Suprapubic skin (tissue), 4 donors: ENCODE measurements around the gene SPTSSB.

ENCODE experiments used
- EP300 ChIP-seq: sonication (generic); formaldehyde crosslinking; IDR thresholded peaks from one replicate; pipeline ENCODE4 v1.6.1; 2017; ENCODE audit warnings: antibody characterized with exemption
- POLR2A ChIP-seq, 2 donors: fragments of 450-650 bp; IDR thresholded peaks; one replicate each; pipeline ENCODE4 v1.6.1; 2017; ENCODE audit warnings: antibody characterized with exemption in 2 of 2, mild to moderate bottlenecking in 2 of 2, moderate library complexity in 2 of 2
- POLR2AphosphoS5 ChIP-seq, 3 donors: sonication (generic); formaldehyde crosslinking; IDR thresholded peaks; one replicate each; pipeline ENCODE4 v1.6.1; 2017; ENCODE audit warnings: antibody characterized with exemption in 3 of 3
- TF ChIP-seq, protein P1 (sequence below), 2 donors: fragments of 200-600 bp in 1 of 2; fragments of 450-650 bp in 1 of 2; sonication (generic) in 1 of 2; IDR thresholded peaks; one replicate each; pipeline ENCODE4 v1.5.1; 2016 to 2019; ENCODE audit warnings: antibody characterized with exemption in 2 of 2, mild to moderate bottlenecking in 1 of 2, moderate library complexity in 1 of 2

DNA sequence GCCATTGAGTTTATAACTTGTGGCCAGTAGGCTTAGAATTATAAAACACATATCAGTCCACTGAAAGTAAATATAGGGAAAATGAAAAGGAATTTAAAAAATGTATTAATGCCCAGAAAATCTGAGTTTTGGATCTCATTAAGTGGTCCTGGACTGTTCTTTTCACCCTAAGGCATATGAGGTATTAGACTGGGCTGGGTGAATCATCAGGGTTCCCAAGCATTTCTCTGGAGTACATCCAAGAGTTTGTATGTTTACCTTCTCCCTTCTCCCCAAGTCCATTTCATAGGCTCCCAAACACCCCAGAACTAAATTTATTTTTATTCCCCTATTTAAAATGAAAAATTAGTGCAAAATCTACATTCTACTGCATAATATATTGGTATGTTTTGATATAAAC lies 31.9 kb upstream of the SPTSSB start:
- TF ChIP-seq POLR2A (IDR thresholded peaks at IDR 0.05) (no peak), EP300 (no peak), POLR2AphosphoS5 (IDR thresholded peaks at IDR 0.05) (no peak)
- TF ChIP-seq, protein P1, sequence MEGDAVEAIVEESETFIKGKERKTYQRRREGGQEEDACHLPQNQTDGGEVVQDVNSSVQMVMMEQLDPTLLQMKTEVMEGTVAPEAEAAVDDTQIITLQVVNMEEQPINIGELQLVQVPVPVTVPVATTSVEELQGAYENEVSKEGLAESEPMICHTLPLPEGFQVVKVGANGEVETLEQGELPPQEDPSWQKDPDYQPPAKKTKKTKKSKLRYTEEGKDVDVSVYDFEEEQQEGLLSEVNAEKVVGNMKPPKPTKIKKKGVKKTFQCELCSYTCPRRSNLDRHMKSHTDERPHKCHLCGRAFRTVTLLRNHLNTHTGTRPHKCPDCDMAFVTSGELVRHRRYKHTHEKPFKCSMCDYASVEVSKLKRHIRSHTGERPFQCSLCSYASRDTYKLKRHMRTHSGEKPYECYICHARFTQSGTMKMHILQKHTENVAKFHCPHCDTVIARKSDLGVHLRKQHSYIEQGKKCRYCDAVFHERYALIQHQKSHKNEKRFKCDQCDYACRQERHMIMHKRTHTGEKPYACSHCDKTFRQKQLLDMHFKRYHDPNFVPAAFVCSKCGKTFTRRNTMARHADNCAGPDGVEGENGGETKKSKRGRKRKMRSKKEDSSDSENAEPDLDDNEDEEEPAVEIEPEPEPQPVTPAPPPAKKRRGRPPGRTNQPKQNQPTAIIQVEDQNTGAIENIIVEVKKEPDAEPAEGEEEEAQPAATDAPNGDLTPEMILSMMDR (IDR thresholded peaks at IDR 0.05) = no peak
